T-helper 1 cell treated with Interleukin-12 subunit alpha and Interleukin-12 subunit beta and Interleukin-4 antibody, amounts not matched to agents 30 ng/mL and 1 ng/mL, for 36 hours (primary cell): ENCODE results near the gene CUTA. TPM values are rescaled to one million over a fixed set of nuclear protein-coding genes. Genes with fewer than 3 reads are reported as not detected.
"Not testable (repeated sequence)": the region's sequence is repeated elsewhere in the genome, so short reads cannot be mapped to it uniquely, and the experiment has no call there.

Experiments used
- intact Hi-C: fragments of 100-400 bp; cut with micrococcal nuclease; formaldehyde crosslinking; loops from one replicate; pipeline ENCODE4 v1.15.1; 2024
- total RNA-seq: library from RNA; stranded (reverse); gene quantifications from 2 replicates; pipeline ENCODE4 v1.2.3, GENCODE V29; 2022

CUTA gene
- total RNA-seq, 1 donor from 2014 or later, result 135 TPM

DNA sequence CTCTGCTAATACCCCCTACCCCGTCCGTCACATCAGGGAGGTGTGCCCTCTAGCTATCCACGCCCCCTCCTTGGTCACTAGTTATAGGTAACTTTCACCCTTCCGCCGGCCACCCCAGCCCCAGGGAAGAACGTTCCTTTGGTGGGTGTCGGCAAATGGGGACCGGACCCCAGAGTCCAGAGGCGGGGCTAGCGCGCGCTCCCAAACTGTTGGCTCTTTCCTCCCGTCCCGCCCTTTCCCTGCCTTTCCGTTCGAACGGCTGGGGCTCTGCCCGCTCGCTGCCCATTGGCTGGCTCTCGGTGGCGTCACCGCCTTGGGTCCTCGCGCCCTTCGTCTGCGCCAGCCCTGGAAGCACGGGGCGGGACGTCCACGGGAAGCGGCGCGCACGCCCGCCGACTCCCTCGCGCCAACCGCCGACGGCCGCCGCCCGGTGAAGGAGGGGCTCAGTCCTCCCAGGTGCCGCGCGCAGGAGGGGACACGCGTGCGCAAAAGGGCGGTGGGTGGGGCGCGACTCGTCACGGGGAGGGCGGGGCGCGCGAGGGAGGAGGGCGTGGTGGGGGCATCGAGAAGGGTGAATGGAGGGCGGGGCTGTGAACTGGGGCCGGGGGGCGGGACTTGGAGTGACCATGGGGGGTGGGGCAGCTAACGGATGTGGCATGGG, 7.7 kb downstream of the CUTA start:
- intact Hi-C loops, result loop anchor here (1.0 to 10.0 kb wide), 16 partner anchors 8 to 1745 kb away; partner anchors contain the start of genes AGPAT1, C6orf47, CSNK2B and CUTA

DNA sequence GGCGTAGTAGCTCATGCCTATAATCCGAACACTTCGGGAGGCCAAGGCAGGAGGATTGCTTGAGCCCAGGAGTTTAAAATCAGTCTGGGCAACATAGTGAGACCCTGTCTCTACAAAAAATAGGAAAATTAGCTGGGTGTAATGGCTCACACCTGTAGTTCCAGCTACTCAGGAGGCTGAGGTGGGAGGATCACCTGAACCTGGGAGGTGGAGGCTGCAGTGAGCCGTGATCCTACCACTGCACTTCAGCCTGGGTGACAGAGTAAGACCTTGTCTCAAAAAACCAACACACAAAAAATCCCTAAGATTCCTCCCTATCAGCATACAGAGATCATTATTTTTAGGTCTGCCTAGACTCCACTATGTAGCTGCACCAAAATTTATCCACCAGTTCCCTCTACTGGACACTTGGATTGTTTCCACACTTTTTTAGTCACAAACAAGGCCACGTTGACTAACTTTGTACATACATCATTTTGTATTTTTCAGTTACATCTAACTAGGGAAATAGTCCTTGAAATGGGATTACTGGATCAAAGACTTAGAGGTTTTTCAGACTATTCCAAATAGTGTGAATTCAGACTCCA, 10.7 kb downstream of the CUTA start:
- intact Hi-C loops, result no loop called here

DNA sequence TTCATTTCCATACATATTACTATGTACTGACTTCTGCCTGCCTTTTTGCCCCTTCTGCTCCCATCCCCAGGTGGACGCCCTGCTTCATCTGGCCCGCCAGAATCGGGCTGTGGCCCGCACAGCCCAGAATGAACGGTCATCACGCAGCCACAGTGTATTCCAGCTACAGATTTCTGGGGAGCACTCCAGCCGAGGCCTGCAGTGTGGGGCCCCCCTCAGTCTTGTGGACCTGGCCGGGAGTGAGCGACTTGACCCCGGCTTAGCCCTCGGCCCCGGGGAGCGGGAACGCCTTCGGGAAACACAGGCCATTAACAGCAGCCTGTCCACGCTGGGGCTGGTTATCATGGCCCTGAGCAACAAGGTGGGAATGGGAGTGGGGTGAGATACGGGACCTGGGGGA, 11.8 kb downstream of the CUTA start:
- intact Hi-C loops, result no loop called here

DNA sequence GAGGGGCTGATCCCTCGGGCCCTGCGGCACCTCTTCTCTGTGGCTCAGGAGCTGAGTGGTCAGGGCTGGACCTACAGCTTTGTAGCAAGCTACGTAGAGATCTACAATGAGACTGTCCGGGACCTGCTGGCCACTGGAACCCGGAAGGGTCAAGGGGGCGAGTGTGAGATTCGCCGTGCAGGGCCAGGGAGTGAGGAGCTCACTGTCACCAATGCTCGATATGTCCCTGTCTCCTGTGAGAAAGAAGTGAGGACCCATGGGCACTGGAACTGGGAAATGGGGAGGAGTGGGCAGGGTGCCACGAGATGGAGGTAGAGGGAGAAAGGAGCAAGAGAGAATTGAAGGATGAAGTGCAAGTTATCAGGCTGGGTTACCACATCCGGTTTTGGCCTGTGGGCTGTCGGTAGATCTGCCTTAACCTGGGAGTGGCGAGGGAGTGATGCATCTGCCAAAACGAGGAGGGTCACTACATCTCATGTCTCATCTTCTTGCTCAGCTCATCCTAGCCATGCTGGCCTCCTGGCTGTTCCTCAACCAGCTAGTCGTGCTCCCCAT, 12.4 kb downstream of the CUTA start:
- intact Hi-C loops, result no loop called here

DNA sequence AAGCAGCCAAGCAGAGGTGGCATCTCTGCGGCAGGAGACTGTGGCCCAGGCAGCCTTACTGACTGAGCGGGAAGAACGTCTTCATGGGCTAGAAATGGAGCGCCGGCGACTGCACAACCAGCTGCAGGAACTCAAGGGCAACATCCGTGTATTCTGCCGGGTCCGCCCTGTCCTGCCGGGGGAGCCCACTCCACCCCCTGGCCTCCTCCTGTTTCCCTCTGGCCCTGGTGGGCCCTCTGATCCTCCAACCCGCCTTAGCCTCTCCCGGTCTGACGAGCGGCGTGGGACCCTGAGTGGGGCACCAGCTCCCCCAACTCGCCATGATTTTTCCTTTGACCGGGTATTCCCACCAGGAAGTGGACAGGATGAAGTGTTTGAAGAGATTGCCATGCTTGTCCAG, 13.0 kb downstream of the CUTA start:
- intact Hi-C loops, result no loop called here

DNA sequence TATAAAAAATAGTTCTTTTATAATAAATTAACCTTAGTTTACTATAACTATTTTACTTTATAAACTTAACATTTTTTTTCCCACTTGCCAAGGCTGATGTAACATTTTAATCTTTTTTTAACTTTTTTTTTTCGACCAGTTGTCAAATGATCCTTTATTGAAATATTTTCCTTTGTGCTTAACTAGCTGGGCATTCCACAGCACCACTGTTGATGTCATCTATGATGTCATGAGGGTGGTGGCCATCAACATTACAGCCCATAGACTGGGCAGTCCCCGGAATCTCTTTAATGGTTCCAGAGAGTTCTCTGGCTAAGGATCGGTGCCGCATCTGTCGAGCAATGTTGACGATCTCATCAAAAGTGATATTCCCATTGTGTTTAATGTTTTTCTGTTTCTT, 18.0 kb downstream of the CUTA start:
- intact Hi-C loops, result not testable (repeated sequence)

DNA sequence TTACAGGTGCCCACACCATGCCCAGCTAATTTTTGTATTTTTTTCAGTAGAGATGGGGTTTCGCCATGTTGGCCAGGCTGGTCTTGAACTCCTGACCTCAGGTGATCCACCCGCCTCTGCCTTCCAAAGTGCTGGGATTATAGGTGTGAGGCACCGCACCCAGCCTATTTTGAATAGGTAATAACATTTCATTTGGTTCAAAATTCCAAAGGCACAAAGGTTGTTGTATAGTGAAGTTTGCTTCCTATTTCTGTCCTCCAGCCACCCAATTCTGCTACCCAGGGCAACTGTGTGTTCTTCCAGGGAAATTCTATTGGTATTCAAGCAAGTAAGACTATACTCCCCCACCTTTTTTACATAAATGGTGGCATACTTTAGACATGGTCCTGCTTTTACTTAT, 19.3 kb downstream of the CUTA start:
- intact Hi-C loops, result not testable (repeated sequence)

DNA sequence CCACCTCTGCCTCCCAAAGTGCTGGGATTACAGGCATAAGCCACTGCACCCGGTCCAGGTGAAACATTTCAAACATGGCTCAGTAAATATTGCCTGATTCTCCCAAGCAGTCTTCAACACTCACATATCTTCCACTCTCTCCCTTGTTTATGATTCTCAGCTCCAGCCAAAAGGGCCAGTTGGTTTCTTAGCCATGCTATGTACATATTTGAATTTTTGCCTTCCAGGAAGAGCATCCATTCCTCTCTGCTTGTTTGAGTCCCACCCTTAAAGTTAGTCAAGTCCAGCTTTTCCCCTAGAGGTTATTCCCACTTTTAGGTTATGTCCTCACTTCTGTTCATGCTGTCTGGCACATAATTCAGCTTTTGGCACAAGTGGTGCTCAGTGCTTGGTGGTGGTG, 20.4 kb downstream of the CUTA start:
- intact Hi-C loops, result no loop called here

DNA sequence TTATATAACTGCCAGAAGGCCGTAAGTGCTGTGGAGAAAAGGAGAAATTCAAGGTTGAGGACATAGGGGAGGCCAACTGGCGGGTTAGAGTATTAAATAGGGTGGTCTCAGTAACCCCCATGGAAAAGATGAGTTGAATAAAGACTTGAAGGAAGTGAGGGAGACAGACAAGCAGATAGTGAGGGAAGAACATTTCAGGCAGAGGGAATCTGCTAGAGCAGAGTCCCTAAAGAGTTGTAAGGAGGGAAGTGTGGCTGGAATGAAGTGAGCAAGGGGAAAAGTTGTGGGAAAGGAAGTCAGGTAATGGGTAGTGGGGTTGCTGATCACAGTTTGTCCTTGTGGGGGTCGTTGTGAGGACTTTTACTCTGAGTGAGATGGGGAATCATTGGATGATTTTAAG, 24.9 kb downstream of the CUTA start:
- intact Hi-C loops, result loop anchor here (5.0 kb wide), 1 partner anchor 541 kb away; the partner anchor contains the start of genes PSMB9 and TAP1

DNA sequence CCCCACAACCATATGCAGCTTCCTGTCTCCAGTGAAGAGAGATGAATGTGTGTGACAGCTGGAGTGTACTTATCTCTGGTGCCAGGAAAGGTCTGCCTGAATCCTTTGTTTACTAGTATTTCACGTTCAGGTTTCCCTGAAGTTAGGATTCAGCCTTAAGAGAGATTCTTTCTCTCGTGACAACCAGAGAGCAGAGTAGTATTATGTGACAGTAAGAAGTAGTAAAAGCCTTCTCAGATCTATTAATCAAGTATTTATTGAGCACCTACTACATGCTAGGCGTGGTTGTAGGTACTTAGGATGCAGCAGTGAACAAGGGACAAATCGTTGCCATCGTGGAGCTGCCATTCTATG, 25.3 kb downstream of the CUTA start:
- intact Hi-C loops, result loop anchor here (5.0 kb wide), 1 partner anchor 540 kb away; the partner anchor contains the start of genes PSMB9 and TAP1

DNA sequence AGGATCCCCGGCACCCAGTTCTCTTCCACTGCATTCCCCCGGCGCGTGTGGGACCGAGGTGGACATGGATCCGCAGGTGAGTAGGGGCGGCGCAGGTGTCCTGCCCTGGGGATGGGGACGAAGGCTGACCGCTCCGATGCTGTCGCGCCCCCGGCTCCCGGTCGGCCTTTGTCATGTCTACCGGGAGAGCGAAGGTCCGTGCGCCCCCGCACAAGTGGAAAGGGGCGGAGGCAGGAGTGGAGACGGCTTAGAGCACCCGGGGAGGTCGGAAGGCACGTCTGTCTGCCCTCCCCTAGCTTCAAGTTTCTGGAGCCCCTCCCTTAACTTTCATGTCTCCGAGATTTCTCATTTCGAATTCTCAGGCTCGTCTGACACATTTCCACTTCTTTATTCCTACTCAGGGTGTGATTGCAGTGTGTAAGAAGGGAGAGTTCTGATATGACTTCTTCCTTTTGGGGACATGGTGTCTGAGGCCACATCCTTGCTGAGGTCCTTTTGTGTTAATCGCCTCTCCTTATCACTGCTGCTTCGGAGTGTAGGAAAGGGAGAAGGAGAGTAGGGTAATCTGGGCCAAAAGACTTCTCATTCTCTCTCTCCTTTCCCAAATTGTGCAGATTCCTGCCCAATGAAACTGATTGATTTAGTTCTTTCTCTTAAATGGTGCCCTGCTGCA, 25.8 kb downstream of the CUTA start:
- intact Hi-C loops, result loop anchor here (1.0 to 5.0 kb wide), 19 partner anchors 18 to 540 kb away; partner anchors contain the start of genes BAK1, CUTA, HSD17B8 and ITPR3

DNA sequence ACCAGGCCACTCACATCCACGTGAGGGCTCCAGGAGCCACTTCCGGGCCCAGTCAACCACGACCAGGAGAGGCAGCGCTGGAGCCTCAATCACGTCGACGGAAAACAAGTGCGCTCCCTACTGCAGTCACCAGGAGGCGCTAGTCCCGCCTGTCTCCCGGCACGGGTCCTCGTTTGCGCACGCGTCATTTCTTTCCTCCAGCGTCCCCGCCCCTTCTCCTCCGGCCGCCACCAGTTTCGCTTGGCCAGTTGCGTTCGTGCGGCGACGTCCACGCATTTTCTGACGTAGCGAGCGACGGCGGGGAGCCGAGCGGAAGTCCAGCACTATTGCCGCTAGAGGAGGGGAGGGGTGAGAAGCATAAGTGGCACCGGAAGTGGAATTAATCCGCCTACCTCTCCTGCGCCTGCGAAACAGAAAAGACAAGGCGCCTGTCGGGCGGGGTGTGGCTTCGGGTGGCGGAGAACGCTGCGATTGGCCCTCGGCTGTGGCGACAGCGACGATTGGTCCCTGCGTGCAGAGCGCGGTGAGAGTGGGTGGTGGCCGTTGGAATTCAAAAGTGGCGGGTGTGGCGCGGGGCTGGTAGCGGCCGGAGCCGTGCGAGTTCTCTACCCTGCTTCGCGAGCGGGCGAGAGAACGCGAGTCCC, 26.5 kb downstream of the CUTA start, which contains the start of gene KIFC1:
KIFC1 (plus strand) TSS at position 546 of the 644 bp plus-strand sequence. CDS start 163 bp downstream, outside the sequence.
- intact Hi-C loops, result loop anchor here (1.0 to 5.0 kb wide), 19 partner anchors 19 to 539 kb away; partner anchors contain the start of genes BAK1, CUTA, HSD17B8 and ITPR3

DNA sequence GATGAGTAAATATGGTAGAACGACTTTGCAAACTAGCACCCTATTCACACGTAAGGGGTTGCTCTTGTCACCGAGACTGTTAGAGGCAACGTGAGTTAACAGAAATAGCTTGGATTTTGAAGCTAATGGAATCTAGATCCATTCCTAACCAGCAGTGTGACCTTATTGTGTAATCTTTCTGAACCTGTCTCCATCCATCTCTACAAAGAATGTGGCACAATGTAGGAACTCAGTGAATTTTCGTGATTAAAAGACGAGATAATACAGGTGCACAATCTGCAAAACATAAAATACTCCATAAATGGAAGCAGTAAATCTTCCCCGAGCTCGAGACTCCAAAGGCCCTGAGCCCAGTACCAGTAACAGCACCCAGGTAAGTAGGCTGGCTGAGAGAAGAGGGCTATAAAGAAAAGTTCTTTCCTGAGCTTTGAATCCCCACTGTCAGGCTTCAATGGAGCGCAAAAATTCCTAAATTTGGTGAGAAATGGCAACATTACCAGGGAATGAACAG, 27.1 kb downstream of the CUTA start:
- intact Hi-C loops, result loop anchor here (1.0 to 5.0 kb wide), 19 partner anchors 19 to 539 kb away; partner anchors contain the start of genes BAK1, CUTA, HSD17B8 and ITPR3

DNA sequence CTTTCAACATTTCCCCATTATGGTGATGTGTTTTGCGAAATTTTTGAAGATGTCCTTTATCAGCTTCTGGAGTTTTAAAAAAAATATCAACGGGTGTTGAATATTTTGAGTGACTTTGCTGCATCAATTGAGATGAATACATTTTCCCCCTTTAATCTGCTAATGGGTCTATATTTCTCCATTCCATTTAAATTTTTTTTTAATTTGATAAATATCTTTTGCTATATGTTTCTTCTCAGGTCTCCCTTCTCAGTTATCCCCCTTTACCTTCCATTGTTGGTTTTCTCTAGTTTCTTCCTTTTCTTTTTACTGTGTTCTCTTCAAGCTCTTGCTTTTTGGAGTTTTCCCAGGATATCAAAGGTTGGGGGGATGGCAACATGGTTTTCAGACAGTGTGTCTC, 27.7 kb downstream of the CUTA start:
- intact Hi-C loops, result loop anchor here (2.0 to 5.0 kb wide), 2 partner anchors 311 to 538 kb away; partner anchors contain the start of genes PSMB9 and TAP1

DNA sequence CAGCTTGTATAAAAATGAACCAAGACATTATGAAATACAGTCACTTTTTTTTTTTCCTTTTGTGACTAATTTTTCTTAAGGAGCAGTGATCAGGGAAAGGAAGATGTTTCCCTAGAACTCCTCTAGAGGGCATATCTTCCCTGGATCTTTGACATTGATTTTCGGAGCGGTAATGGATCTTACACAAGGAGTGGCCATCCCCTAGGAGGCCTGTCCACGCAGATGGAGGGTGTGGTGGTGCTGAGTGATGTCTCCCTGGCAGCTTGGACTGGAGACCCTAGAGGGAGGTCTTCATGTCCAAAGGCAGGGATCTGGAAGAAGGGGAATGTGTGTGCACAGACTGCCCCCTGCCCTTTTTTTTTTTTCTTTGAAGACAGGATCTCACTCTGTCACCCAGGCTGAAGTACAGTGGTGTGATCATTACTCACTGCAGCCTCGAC, 33.3 kb downstream of the CUTA start:
- intact Hi-C loops, result no loop called here

DNA sequence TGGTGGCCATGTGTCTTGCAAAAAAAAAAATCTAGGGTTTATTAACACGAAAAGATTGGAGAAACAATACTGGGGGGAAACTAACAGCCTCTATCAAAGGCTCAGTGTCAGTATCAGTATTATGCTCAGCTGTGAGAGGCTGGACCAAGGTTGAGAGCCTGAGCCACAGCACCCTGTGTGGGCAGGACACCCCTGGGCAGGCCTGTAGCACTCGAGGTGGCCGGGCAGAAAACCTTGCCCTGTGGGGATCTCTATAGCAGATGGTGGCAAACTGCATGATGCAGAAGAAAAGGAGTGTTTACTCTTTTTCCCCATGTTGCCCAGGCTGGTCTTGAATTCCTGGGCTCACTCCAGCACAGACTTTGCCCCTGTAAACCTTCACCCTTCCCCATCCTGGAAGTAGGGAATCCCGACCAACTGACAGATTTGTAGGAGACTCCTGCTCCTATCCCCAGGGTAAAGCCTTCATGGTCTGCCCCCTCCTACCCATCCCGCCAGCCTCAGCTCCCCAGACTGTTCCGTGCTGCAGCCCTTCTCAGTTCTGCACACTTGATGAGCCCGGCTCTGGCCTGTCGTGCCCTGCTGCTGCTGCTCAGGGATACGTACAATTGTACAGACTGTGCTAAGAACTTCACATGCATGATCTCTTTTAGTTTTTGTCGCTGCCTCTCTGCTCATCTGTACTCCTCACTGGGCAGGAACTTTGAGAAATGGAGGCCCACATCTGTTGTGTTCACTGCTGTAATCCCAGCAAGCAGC, 34.3 kb downstream of the CUTA start:
- intact Hi-C loops, result no loop called here

DNA sequence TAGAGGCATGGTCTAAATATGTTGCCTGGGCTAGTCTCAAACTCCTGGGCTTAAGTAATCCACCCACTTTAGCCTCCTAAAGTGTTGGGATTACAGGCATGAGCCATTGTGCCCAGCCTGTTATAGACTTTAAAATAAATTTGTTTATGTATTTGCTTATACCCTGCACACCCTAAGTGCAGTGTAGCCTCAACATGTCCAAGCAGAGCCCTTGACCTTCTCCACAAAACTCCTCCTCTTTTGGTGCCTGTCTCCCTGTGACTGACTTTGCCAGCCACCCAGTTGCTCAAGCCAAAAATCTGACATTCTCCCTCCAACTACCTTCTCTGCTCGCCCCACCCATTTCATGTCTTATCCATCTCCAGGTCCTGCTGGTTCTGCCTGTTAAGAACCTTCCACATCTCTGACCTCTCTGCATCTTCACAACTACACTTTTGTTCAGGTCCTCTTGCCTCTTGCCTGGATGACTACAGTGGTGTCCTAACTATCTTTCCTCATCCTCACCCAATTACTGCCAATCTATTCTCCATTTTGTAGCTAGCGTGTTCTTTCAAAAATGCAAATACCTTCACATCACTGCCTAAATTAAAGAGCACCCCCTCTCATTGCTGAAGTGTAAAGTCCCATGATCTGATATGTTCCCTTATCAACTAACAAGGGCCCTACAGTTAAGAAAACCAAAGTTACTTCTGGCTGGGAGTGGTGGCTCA, 37.5 kb downstream of the CUTA start:
- intact Hi-C loops, result no loop called here

DNA sequence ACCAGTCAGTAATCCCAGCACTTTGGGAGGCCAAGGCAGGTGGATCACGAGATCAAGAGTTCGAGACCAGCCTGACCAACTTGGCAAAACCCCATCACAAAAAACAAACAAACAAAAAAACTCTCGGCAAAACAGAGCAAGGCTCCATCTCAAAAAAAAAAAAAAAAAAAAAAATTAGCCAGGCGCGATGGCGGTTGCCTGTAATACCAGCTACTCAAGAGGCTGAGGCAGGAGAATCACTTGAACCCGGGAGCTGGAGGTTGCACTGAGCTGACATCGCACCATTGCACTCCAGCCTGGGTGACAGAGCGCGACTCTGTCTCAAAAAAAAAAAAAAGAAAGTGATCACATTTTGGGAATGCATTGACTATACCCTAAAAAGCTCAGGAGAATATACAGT, 38.7 kb downstream of the CUTA start:
- intact Hi-C loops, result not testable (repeated sequence)

DNA sequence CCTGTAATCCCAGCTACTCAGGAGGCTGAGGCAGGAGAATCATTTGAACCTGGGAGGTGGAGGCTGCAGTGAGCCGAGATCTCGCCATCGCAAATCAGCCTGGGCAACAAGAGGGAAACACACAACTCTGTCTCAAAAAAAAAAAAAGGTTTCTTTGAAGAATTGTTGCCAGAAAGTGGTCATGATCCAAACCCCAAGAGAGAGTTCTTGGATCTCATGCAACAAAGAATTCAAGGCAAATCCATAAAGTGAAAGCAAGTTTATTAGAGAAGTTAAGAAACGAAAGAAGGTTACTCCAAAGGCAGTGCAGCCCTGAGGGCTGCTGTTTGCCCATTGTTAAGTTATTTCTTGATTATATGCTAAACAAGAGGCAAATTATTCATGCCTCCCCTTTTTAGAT, 40.7 kb downstream of the CUTA start:
- intact Hi-C loops, result no loop called here
